Nephron progenitor cell (in vitro differentiated cells): Measurements from ENCODE around the gene ATP6V0E1.

Experiments
- DNase-seq: peaks from one replicate; pipeline ENCODE4 v3.0.0; 2021
- H3K27ac Mint-ChIP-seq: 2 replicates; pipeline ENCODE4 v1.8.0; 2021; ENCODE audit warnings: mild to moderate bottlenecking, moderate library complexity, mixed read lengths
- H3K27me3 Mint-ChIP-seq: 2 replicates; pipeline ENCODE4 v1.8.0; 2021; ENCODE audit warnings: mild to moderate bottlenecking, low read depth, mixed read lengths; ENCODE audit not compliant: poor library complexity
- H3K36me3 Mint-ChIP-seq: 2 replicates; pipeline ENCODE4 v1.8.0; 2021; ENCODE audit warnings: low read depth, mixed read lengths
- H3K4me1 Mint-ChIP-seq: 2 replicates; pipeline ENCODE4 v1.8.0; 2021; ENCODE audit warnings: mixed read lengths
- H3K4me3 Mint-ChIP-seq: 2 replicates; pipeline ENCODE4 v1.8.0; 2021; ENCODE audit warnings: mild to moderate bottlenecking, moderate library complexity, mixed read lengths
- H3K9me3 Mint-ChIP-seq: 2 replicates; pipeline ENCODE4 v1.8.0; 2021; ENCODE audit warnings: mild to moderate bottlenecking, moderate library complexity, mixed read lengths
- TF ChIP-seq, protein P1 (sequence below): fragments of 200-600 bp; sonication (generic); IDR thresholded peaks from 2 replicates; pipeline ENCODE4 v1.5.0; 2021; ENCODE audit warnings: antibody characterized with exemption

Gene ATP6V0E1

DNA sequence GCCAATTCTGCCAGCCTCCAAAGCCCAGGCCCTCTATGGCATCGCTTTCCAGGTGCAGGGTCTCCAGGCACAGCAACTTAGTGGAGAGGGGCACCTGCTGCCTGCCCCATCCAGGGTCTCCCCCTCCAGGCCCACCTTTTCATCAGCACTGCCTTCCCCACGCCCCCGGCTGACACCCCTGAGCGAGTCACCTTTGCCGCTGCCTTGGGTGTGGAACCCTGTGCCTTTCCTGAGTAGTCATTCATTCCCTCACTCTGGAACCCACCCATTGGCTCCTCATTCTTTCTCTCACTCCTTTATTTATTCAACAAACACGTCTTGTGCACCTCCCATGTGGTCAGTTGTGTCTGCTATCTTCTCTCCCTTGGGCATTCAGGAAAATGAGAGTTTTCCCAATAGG, 38.8 kb upstream of the ATP6V0E1 start:
- TF ChIP-seq, protein P1, sequence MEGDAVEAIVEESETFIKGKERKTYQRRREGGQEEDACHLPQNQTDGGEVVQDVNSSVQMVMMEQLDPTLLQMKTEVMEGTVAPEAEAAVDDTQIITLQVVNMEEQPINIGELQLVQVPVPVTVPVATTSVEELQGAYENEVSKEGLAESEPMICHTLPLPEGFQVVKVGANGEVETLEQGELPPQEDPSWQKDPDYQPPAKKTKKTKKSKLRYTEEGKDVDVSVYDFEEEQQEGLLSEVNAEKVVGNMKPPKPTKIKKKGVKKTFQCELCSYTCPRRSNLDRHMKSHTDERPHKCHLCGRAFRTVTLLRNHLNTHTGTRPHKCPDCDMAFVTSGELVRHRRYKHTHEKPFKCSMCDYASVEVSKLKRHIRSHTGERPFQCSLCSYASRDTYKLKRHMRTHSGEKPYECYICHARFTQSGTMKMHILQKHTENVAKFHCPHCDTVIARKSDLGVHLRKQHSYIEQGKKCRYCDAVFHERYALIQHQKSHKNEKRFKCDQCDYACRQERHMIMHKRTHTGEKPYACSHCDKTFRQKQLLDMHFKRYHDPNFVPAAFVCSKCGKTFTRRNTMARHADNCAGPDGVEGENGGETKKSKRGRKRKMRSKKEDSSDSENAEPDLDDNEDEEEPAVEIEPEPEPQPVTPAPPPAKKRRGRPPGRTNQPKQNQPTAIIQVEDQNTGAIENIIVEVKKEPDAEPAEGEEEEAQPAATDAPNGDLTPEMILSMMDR = no peak
- peaks cover 44% of the 10 kb centered on the region for H3K4me1 Mint-ChIP-seq
- no peak for DNase-seq
- H3K9me3 Mint-ChIP-seq = no peaks in the 10 kb centered on the region
- no peaks in the 10 kb centered on the region for H3K27me3 Mint-ChIP-seq
- peaks cover 36% of the 10 kb centered on the region for H3K36me3 Mint-ChIP-seq
- peak overlapping the region; percentile 44 for H3K27ac Mint-ChIP-seq
- no peak overlapping the region for H3K4me3 Mint-ChIP-seq

- no peaks in the 10 kb centered on the region for H3K9me3 Mint-ChIP-seq
- no peaks in the 10 kb centered on the region for H3K27me3 Mint-ChIP-seq
- no peak for DNase-seq
- TF ChIP-seq, protein P1 = no peak
- H3K27ac Mint-ChIP-seq = no peak overlapping the region
- H3K4me3 Mint-ChIP-seq = no peak overlapping the region
- H3K4me1 Mint-ChIP-seq = peaks cover 40% of the 10 kb centered on the region
- H3K36me3 Mint-ChIP-seq = peaks cover 35% of the 10 kb centered on the region
Measured at GRCh38 chr5:172945151-172945550, 38.4 kb upstream of the ATP6V0E1 start.

GRCh38 chr5:172946146-172946545, 37.4 kb upstream of the ATP6V0E1 start:
- TF ChIP-seq, protein P1 = no peak
- H3K27ac Mint-ChIP-seq = peak overlapping the region; percentile 64
- peaks cover 39% of the 10 kb centered on the region for H3K36me3 Mint-ChIP-seq
- peaks cover 36% of the 10 kb centered on the region for H3K4me1 Mint-ChIP-seq
- DNase-seq = no peak
- no peak overlapping the region for H3K4me3 Mint-ChIP-seq
- H3K9me3 Mint-ChIP-seq = no peaks in the 10 kb centered on the region
- no peaks in the 10 kb centered on the region for H3K27me3 Mint-ChIP-seq

GRCh38 chr5:172949426-172949825, 34.1 kb upstream of the ATP6V0E1 start:
- H3K9me3 Mint-ChIP-seq = no peaks in the 10 kb centered on the region
- H3K36me3 Mint-ChIP-seq = peaks cover 33% of the 10 kb centered on the region
- no peak overlapping the region for H3K4me3 Mint-ChIP-seq
- peaks cover 6% of the 10 kb centered on the region for H3K4me1 Mint-ChIP-seq
- peaks cover 4% of the 10 kb centered on the region for H3K27me3 Mint-ChIP-seq
- no peak for DNase-seq
- TF ChIP-seq, protein P1 = no peak
- no peak overlapping the region for H3K27ac Mint-ChIP-seq

DNA sequence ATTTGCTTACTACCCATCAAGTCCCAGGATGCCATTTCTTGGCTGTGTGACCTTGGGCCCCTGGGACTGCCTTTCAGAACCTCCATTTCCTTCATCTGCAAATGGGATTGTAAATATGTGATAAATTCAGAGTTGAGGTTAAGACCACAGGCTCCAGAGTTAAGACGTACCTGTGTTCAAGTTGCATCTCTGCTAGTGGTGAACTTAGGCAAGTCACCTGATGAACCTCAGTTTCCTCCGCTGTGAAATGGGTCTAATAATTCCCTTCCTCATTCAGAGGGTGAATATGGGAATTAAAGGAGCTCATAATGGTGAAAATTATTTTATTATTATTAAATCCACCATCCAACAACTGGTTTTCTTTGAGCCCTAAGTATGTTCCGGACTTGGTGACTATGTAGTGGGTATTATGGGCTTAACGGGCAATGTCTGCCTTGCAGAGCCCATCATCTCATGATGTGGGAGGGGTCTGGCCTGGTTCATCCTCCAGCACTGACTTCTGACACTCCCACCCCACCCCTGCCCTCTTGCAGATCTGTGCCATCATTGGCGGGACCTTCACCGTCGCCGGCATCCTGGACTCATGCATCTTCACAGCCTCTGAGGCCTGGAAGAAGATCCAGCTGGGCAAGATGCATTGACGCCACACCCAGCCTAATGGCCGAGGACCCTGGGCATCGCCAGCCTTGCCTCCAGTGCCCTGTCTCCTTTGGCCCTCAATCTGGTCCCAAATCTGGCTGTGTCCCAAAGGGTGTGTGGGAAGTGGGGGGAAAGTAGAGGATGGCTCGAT, 33.2 kb upstream of the ATP6V0E1 start:
- no peak overlapping the region for H3K4me3 Mint-ChIP-seq
- no peak for DNase-seq
- no peaks in the 10 kb centered on the region for H3K4me1 Mint-ChIP-seq
- TF ChIP-seq, protein P1 = no peak
- no peak overlapping the region for H3K27ac Mint-ChIP-seq
- peaks cover 25% of the 10 kb centered on the region for H3K36me3 Mint-ChIP-seq
- no peaks in the 10 kb centered on the region for H3K9me3 Mint-ChIP-seq
- H3K27me3 Mint-ChIP-seq = peaks cover 9% of the 10 kb centered on the region
